Chondrocyte (in vitro differentiated cells): Measurements from ENCODE around the gene RFWD3. TPM values are rescaled to one million over a fixed set of nuclear protein-coding genes. Genes with fewer than 3 reads are reported as not detected.

Source experiments
- DNase-seq: peaks from one replicate; pipeline ENCODE4 v3.0.0; 2021; ENCODE audit warnings: mixed read lengths, low spot score
- H3K27ac Mint-ChIP-seq: one replicate; pipeline ENCODE4 v1.8.0; 2021; ENCODE audit warnings: mild to moderate bottlenecking, moderate library complexity, mixed read lengths; ENCODE audit not compliant: unreplicated experiment
- H3K27me3 Mint-ChIP-seq: 2 replicates; pipeline ENCODE4 v1.8.0; 2021; ENCODE audit warnings: low read depth, mixed read lengths
- H3K36me3 Mint-ChIP-seq: 2 replicates; pipeline ENCODE4 v1.8.0; 2021; ENCODE audit warnings: low read depth, mixed read lengths
- H3K4me1 Mint-ChIP-seq: 2 replicates; pipeline ENCODE4 v1.8.0; 2021; ENCODE audit warnings: low read depth, mild to moderate bottlenecking, mixed read lengths
- H3K4me3 Mint-ChIP-seq: one replicate; pipeline ENCODE4 v1.8.0; 2021; ENCODE audit warnings: mild to moderate bottlenecking, moderate library complexity, mixed read lengths; ENCODE audit not compliant: unreplicated experiment
- H3K9me3 Mint-ChIP-seq: 2 replicates; pipeline ENCODE4 v1.8.0; 2021; ENCODE audit warnings: low read depth, mixed read lengths
- CTCF ChIP-seq: fragments of 200-600 bp; sonication (generic); IDR thresholded peaks from 2 replicates; pipeline ENCODE4 v1.5.0; 2021; ENCODE audit warnings: antibody characterized with exemption, mild to moderate bottlenecking, moderate library complexity
- total RNA-seq: library from RNA; stranded (reverse); gene quantifications from 3 replicates; pipeline ENCODE4 v1.2.1, GENCODE V29; 2021

The RFWD3 gene
- total RNA-seq, 1 donor from 2014 or later, result 23.2 TPM

GRCh38 chr16:74699666-74700065 lies 33.0 kb upstream of the RFWD3 start:
- Mint-ChIP-seq H3K9me3 (no peaks in the 10 kb centered on the region), H3K4me1 (peaks cover 22% of the 10 kb centered on the region)
- no peak for TF ChIP-seq CTCF

DNA sequence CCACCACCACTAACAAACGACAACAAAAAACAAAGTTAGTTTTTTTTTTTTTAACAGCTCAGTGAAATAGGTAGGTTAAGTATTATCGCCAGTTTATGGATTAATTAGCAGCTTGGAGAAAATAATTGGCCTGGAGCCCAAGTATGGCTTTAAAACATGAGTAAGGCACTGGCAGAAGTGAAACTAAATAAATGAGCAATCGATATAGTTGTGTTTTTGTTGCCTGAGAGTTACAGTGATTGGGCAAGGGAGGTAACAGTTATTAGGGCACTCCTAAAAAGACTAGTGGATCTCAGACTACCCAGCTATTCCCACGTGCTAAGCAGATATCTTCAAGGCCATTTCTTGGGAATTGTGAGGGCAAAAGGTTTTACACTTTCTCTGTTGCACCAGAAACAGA lies 31.5 kb upstream of the RFWD3 start:
- H3K4me1 Mint-ChIP-seq, result peaks cover 22% of the 10 kb centered on the region
- H3K27ac Mint-ChIP-seq, result no peak overlapping the region
- no peak for TF ChIP-seq CTCF
- H3K4me3 Mint-ChIP-seq, result no peak overlapping the region
- no peaks in the 10 kb centered on the region for H3K9me3 Mint-ChIP-seq
- H3K27me3 Mint-ChIP-seq, result no peaks in the 10 kb centered on the region
- no peak for DNase-seq
- no peaks in the 10 kb centered on the region for H3K36me3 Mint-ChIP-seq

More at GRCh38 chr16:74699666-74700065, 33.0 kb upstream of the RFWD3 start:
- Mint-ChIP-seq H3K4me3 (no peak overlapping the region), H3K27me3 (no peaks in the 10 kb centered on the region), H3K27ac (no peak overlapping the region), H3K36me3 (no peaks in the 10 kb centered on the region)
- no peak for DNase-seq

DNA sequence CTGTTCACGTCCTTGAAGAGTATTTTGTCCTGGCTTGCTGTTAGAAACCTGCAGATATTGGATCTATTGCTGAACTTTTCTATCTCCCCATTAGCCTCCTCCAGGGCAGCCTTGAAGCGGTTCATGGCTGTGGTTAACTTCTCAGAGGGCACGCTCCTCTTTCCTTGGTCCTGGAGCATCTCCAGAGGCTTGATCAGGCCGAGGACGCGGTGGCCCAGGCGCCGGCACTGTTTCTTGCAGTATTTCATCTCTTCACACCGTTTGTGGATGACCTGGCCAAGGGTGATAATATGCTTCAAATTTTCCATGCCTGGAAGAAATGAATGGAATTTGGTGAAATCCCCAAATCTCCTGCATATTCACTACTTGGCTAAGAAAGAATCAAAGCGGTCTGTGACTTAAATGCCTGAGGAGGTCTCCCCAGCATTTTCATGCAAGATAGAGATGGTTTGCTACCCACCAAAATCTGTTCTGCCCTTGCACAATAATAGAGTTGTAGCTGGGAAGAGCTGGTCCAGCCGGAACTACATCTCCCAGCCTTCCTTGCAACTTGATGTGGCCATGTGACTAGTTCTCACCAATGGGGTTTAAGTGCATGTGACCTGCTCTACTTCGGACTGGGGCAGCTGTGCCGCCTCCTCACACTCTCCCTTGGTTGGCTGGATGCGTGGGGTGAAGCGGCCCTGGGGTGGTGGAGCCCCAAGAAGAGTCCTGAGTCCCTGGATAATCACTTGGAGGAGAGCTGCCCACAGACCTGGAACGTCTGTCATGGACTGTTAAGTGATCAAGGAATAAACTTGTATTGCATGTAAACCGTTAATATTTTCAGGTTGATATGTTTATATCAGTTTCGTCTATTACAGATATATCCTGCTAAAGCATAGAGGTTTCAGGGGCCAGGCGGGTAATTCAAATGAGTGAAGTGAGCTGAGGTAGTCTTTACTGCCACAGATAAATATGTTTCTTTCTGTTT lies 29.1 kb upstream of the RFWD3 start:
- no peak for TF ChIP-seq CTCF
- Mint-ChIP-seq H3K27me3 (no peaks in the 10 kb centered on the region), H3K4me3 (peak overlapping the region; percentile 89), H3K36me3 (peaks cover 4% of the 10 kb centered on the region), H3K4me1 (peaks cover 11% of the 10 kb centered on the region), H3K9me3 (no peaks in the 10 kb centered on the region), H3K27ac (peak overlapping the region; percentile 86)
- DNase-seq, result no peak

DNA sequence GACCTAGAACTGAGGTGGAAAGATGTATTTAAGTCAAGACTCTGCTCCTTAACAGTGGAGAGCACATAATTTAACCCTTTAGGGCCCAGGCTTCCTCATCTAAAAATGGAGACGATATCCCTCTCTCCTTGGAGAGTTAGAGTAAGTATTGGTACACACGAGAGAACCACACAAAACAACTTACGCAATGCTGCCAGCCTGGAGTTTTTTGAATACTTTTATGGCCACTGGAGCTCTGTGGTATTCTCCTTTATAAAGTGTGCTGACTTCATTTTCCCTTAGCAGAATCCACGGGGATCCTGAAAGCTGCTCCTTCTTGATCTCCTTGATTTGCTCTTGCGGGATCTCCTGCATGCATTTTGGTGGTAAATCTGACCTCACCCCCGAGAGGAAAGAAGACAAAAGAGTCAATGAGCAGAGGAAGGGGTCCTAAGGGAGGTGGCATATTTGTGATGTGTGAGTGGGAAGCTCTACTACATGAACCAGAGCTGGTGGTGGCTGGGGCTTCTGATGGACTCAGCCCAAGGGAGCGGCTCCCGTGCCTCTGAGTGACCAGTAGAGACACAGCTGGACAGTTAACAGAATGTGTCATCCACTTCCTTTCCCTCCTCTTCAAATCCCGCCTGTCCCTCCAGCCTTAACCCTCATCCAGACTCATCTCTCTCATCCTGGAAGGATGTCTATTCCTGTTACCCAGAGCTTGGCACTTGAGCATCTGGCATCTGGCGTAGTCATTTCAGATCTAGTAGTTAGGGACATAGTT lies 24.6 kb upstream of the RFWD3 start:
- H3K4me3 Mint-ChIP-seq, result no peak overlapping the region
- no peaks in the 10 kb centered on the region for H3K27me3 Mint-ChIP-seq
- H3K27ac Mint-ChIP-seq, result no peak overlapping the region
- DNase-seq, result no peak
- H3K9me3 Mint-ChIP-seq, result no peaks in the 10 kb centered on the region
- peaks cover 5% of the 10 kb centered on the region for H3K36me3 Mint-ChIP-seq
- no peak for TF ChIP-seq CTCF
- peaks cover 5% of the 10 kb centered on the region for H3K4me1 Mint-ChIP-seq

DNA sequence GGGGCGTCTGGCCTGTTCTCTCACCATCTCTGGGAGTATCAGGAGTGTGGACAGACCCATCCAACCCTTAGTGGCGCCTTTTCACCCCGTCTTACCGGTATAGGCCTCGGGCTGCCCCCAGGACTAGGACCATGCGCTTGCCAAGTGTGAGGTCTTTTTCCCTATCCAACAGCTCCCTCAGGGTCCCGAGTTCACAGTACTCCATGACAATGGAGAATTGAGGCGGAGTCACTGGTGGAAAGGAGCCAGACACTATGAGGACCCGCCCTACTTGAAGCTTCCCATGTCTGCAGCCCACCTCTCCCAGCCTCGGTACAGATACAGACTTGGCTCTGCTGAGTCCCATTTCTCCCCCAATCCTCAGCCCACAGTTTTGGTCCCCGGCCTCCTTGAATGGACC lies 15.9 kb upstream of the RFWD3 start:
- H3K4me3 Mint-ChIP-seq, result no peak overlapping the region
- H3K4me1 Mint-ChIP-seq, result peaks cover 2% of the 10 kb centered on the region
- no peaks in the 10 kb centered on the region for H3K36me3 Mint-ChIP-seq
- TF ChIP-seq CTCF, result no peak
- no peak overlapping the region for H3K27ac Mint-ChIP-seq
- no peak for DNase-seq
- H3K27me3 Mint-ChIP-seq, result no peaks in the 10 kb centered on the region
- no peaks in the 10 kb centered on the region for H3K9me3 Mint-ChIP-seq
